Gastrocnemius medialis (tissue), 4 donors: ENCODE data around the gene AJAP1.

Experiments
- POLR2A ChIP-seq, 2 donors: fragments of 450-650 bp; IDR thresholded peaks; one replicate each; pipeline ENCODE4 v1.6.1; 2017; ENCODE audit warnings: antibody characterized with exemption in 2 of 2, mild to moderate bottlenecking in 2 of 2, moderate library complexity in 2 of 2
- TF ChIP-seq, protein P1 (sequence below), 5 experiments: fragments of 450-650 bp in 3 of 5; fragments of 200-600 bp in 2 of 5; sonication (generic) in 2 of 5; IDR thresholded peaks in 4 of 5; conservative IDR thresholded peaks in 1 of 5; 1 replicate in 4 of 5; 2 replicates in 1 of 5; pipeline ENCODE4 v1.5.1; 2016 to 2019; ENCODE audit warnings: antibody characterized with exemption in 5 of 5, mild to moderate bottlenecking in 3 of 5, moderate library complexity in 3 of 5

DNA sequence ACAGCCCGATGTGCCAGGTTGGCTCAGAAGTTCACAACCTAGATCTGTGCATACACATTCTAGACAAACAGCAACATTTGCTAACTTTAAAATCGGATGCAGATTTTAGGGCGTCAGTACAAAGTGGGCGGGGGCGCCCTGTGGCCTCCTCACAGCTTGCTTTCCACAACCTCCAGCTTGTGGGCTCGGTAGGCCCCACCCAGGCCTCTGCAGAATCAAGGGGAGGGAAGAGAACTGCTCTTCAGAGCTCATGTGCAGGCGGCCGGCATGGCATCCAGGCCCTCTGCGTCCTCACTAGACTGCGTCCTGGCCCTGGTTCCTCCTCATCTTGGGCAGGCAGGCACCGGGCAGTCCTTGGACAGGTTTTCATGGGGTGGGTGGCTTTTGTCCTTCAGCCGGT is 59.3 kb downstream of the AJAP1 start:
- TF ChIP-seq, protein P1, sequence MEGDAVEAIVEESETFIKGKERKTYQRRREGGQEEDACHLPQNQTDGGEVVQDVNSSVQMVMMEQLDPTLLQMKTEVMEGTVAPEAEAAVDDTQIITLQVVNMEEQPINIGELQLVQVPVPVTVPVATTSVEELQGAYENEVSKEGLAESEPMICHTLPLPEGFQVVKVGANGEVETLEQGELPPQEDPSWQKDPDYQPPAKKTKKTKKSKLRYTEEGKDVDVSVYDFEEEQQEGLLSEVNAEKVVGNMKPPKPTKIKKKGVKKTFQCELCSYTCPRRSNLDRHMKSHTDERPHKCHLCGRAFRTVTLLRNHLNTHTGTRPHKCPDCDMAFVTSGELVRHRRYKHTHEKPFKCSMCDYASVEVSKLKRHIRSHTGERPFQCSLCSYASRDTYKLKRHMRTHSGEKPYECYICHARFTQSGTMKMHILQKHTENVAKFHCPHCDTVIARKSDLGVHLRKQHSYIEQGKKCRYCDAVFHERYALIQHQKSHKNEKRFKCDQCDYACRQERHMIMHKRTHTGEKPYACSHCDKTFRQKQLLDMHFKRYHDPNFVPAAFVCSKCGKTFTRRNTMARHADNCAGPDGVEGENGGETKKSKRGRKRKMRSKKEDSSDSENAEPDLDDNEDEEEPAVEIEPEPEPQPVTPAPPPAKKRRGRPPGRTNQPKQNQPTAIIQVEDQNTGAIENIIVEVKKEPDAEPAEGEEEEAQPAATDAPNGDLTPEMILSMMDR (IDR thresholded peaks at IDR 0.05 in 4 of 5, conservative IDR thresholded peaks at IDR 0.05 in 1 of 5), result no peak
- no peak for TF ChIP-seq POLR2A (IDR thresholded peaks at IDR 0.05)
